K562 (cell line): Measurements from ENCODE around the gene SUDS3. TPM values are rescaled to one million over a fixed set of nuclear protein-coding genes. Genes with fewer than 3 reads are reported as not detected.
A peak's percentile ranks its signal among the peaks of the same experiment; 100 is the strongest.

Experiments
- JUN ChIP-seq, 2 experiments: sonication (generic) in 1 of 2; formaldehyde crosslinking in 1 of 2; IDR thresholded peaks; 2 replicates each; pipeline versions ENCODE4 v1.6.1 to v1.8.0; 2012 to 2022; ENCODE audit warnings: borderline replicate concordance in 2 of 2, mild to moderate bottlenecking in 2 of 2, improper control_type of control experiment in 1 of 2, low read depth in 1 of 2, low read length in 1 of 2, missing genetic modification reagents in 1 of 2
- MYC ChIP-seq, 2 experiments: fragments of 250-450 bp in 1 of 2; sonication (Bioruptor Pico) in 1 of 2; IDR thresholded peaks; 2 replicates each; pipeline versions ENCODE4 v1.5.1 to v1.6.1; 2012 to 2021; ENCODE audit warnings: low read depth in 2 of 2, borderline replicate concordance in 1 of 2, improper control_type of control experiment in 1 of 2, low read length in 1 of 2, mild to moderate bottlenecking in 1 of 2, moderate library complexity in 1 of 2
- OTX1 ChIP-seq: fragments of 450-650 bp; formaldehyde crosslinking; IDR thresholded peaks from 2 replicates; pipeline ENCODE4 v1.4.0; 2022; ENCODE audit warnings: mild to moderate bottlenecking
- SMARCC2 ChIP-seq: fragments of 450-650 bp; IDR thresholded peaks from 2 replicates; pipeline ENCODE4 v1.6.1; 2017; ENCODE audit warnings: antibody characterized with exemption, moderate library complexity, mild to moderate bottlenecking, low read depth
- TARDBP ChIP-seq: fragments of 450-650 bp; IDR thresholded peaks from 2 replicates; pipeline ENCODE4 v1.6.1; 2016
- TEAD4 ChIP-seq, 2 experiments: sonication (generic) in 1 of 2; formaldehyde crosslinking in 1 of 2; IDR thresholded peaks; 2 replicates each; pipeline versions ENCODE4 v1.6.1 to v1.8.0; 2012 to 2022; ENCODE audit warnings: borderline replicate concordance in 1 of 2, inconsistent platforms in 1 of 2, low read length in 1 of 2, mild to moderate bottlenecking in 1 of 2, missing genetic modification reagents in 1 of 2
- ZNF263 ChIP-seq: sonication (generic); formaldehyde crosslinking; IDR thresholded peaks from 2 replicates; pipeline ENCODE4 v1.8.0; 2022; ENCODE audit warnings: mild to moderate bottlenecking, missing genetic modification reagents, borderline replicate concordance
- ZNF445 ChIP-seq: fragments of 250-450 bp; sonication (Bioruptor Pico); IDR thresholded peaks from 2 replicates; pipeline ENCODE4 v1.4.0; 2020; ENCODE audit warnings: low read depth, mild to moderate bottlenecking, moderate library complexity
- ZNF561 ChIP-seq: fragments of 450-650 bp; formaldehyde crosslinking; conservative IDR thresholded peaks from 2 replicates; pipeline ENCODE4 v1.4.0; 2020; ENCODE audit warnings: mild to moderate bottlenecking, moderate library complexity
- polyA plus RNA-seq, 8 experiments: library from polyadenylated mRNA; depleted of rRNA in 4 of 8; stranded (reverse) in 5 of 8; unstranded in 3 of 8; fragments of >200 nt; fragmentation: Nextera tagmentation in 2 of 8; fragmentation: Illumina TruSeq in 1 of 8; extraction: Ambion mirVana in 2 of 8; extraction: Trizol in 1 of 8; gene quantifications; 2 replicates each; pipeline versions ENCODE4 v1.2.1 to v1.2.3, GENCODE V29; 2011 to 2014; ENCODE audit warnings: inconsistent platforms in 1 of 8, missing spikeins in 1 of 8
- total RNA-seq, 7 experiments: library from RNA; depleted of rRNA in 6 of 7; stranded (reverse); fragments of >200 nt in 6 of 7; fragmentation: Illumina TruSeq in 2 of 7; extraction: Trizol in 2 of 7; gene quantifications; 2 replicates each; pipeline versions ENCODE4 v1.2.1 to v1.2.3, GENCODE V29; 2011 to 2021; ENCODE audit warnings: low replicate concordance in 1 of 7
- TF ChIP-seq, protein P1 (sequence below): fragments of 450-650 bp; IDR thresholded peaks from 2 replicates; pipeline ENCODE4 v1.7.1; 2018; ENCODE audit warnings: mild to moderate bottlenecking, low read depth; ENCODE audit not compliant: partially characterized antibody
- TF ChIP-seq, protein P2 (sequence below): fragments of 450-650 bp; IDR thresholded peaks from 2 replicates; pipeline ENCODE4 v1.6.1; 2016; ENCODE audit warnings: low read depth
- TF ChIP-seq, protein P3 (sequence below): fragments of 450-650 bp; IDR thresholded peaks from 2 replicates; pipeline ENCODE4 v1.6.1; 2016; ENCODE audit warnings: borderline replicate concordance

Gene SUDS3
- total and polyA plus RNA-seq, 9 of the 15 experiments (the other 6 are each of a cell fraction or from before 2014, with no cell fraction given), result 6.6 to 30.5 (median 23.3) TPM

DNA sequence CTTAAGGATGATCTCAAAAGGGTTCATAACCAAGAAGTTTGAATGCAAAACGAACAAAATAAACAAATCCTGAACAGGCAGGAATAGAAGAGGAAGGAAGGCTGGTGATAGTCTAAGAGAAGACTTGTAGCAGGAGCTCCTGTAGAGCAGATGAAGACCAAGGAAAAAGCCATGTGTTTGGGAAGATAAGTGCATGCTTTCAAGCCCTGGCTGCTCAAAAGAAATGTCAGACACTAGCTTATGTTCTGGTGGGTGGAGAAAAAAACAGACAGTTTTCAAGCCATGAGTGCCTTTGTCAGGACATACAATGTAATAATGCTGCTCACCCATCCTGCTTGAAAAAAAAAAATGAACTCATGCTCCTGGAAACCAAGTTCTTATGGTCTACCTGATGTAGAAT is 31.0 kb upstream of the SUDS3 start (continued):
- TF ChIP-seq, protein P1, sequence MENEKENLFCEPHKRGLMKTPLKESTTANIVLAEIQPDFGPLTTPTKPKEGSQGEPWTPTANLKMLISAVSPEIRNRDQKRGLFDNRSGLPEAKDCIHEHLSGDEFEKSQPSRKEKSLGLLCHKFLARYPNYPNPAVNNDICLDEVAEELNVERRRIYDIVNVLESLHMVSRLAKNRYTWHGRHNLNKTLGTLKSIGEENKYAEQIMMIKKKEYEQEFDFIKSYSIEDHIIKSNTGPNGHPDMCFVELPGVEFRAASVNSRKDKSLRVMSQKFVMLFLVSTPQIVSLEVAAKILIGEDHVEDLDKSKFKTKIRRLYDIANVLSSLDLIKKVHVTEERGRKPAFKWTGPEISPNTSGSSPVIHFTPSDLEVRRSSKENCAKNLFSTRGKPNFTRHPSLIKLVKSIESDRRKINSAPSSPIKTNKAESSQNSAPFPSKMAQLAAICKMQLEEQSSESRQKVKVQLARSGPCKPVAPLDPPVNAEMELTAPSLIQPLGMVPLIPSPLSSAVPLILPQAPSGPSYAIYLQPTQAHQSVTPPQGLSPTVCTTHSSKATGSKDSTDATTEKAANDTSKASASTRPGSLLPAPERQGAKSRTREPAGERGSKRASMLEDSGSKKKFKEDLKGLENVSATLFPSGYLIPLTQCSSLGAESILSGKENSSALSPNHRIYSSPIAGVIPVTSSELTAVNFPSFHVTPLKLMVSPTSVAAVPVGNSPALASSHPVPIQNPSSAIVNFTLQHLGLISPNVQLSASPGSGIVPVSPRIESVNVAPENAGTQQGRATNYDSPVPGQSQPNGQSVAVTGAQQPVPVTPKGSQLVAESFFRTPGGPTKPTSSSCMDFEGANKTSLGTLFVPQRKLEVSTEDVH, result peak; percentile 42
- TF ChIP-seq, protein P2, sequence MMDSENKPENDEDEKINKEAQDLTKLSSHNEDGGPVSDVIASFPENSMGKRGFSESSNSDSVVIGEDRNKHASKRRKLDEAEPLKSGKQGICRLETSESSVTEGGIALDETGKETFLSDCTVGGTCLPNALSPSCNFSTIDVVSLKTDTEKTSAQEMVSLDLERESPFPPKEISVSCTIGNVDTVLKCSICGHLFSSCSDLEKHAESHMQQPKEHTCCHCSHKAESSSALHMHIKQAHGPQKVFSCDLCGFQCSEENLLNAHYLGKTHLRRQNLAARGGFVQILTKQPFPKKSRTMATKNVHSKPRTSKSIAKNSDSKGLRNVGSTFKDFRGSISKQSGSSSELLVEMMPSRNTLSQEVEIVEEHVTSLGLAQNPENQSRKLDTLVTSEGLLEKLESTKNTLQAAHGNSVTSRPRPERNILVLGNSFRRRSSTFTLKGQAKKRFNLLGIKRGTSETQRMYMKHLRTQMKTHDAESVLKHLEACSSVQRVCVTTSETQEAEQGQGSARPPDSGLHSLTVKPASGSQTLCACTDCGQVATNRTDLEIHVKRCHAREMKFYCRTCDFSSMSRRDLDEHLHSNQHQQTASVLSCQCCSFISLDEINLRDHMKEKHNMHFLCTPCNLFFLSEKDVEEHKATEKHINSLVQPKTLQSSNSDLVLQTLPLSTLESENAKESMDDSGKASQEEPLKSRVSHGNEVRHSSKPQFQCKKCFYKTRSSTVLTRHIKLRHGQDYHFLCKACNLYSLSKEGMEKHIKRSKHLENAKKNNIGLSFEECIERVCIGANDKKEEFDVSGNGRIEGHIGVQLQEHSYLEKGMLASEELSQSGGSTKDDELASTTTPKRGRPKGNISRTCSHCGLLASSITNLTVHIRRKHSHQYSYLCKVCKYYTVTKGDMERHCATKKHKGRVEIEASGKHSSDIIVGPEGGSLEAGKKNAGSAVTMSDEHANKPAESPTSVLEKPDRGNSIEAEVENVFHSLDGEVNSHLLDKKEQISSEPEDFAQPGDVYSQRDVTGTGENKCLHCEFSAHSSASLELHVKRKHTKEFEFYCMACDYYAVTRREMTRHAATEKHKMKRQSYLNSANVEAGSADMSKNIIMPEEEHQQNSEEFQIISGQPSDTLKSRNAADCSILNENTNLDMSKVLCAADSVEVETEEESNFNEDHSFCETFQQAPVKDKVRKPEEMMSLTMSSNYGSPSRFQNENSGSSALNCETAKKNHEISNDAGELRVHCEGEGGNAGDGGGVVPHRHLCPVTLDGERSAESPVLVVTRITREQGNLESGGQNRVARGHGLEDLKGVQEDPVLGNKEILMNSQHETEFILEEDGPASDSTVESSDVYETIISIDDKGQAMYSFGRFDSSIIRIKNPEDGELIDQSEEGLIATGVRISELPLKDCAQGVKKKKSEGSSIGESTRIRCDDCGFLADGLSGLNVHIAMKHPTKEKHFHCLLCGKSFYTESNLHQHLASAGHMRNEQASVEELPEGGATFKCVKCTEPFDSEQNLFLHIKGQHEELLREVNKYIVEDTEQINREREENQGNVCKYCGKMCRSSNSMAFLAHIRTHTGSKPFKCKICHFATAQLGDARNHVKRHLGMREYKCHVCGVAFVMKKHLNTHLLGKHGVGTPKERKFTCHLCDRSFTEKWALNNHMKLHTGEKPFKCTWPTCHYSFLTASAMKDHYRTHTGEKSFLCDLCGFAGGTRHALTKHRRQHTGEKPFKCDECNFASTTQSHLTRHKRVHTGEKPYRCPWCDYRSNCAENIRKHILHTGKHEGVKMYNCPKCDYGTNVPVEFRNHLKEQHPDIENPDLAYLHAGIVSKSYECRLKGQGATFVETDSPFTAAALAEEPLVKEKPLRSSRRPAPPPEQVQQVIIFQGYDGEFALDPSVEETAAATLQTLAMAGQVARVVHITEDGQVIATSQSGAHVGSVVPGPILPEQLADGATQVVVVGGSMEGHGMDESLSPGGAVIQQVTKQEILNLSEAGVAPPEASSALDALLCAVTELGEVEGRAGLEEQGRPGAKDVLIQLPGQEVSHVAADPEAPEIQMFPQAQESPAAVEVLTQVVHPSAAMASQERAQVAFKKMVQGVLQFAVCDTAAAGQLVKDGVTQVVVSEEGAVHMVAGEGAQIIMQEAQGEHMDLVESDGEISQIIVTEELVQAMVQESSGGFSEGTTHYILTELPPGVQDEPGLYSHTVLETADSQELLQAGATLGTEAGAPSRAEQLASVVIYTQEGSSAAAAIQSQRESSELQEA, result no peak
- TF ChIP-seq TEAD4 (IDR thresholded peaks at IDR 0.05; ENCODE audit: low read length) (peak; percentile 85), TEAD4 (CRISPR knock-in tag; IDR thresholded peaks at IDR 0.05; ENCODE audit: borderline replicate concordance) (no peak), ZNF445 (CRISPR knock-in tag) (no peak), SMARCC2 (0 out of 2 replicates have a peak, but pooled peaks have one; percentile 42), OTX1 (CRISPR knock-in tag) (no peak), JUN (IDR thresholded peaks at IDR 0.05; ENCODE audit: borderline replicate concordance, low read depth, low read length) (peak; percentile 46; the same call in 1 of the 2 replicates), JUN (CRISPR knock-in tag; IDR thresholded peaks at IDR 0.05; ENCODE audit: borderline replicate concordance) (no peak), TARDBP (no peak), ZNF263 (CRISPR knock-in tag) (peak; percentile 15; the same call in 1 of the 2 replicates), ZNF561 (CRISPR knock-in tag) (no peak), MYC (IDR thresholded peaks at IDR 0.05; ENCODE audit: low read depth, low read length) (peak; percentile 86), MYC (CRISPR knock-in tag; IDR thresholded peaks at IDR 0.05; ENCODE audit: borderline replicate concordance, low read depth) (no peak)
- TF ChIP-seq, protein P3, sequence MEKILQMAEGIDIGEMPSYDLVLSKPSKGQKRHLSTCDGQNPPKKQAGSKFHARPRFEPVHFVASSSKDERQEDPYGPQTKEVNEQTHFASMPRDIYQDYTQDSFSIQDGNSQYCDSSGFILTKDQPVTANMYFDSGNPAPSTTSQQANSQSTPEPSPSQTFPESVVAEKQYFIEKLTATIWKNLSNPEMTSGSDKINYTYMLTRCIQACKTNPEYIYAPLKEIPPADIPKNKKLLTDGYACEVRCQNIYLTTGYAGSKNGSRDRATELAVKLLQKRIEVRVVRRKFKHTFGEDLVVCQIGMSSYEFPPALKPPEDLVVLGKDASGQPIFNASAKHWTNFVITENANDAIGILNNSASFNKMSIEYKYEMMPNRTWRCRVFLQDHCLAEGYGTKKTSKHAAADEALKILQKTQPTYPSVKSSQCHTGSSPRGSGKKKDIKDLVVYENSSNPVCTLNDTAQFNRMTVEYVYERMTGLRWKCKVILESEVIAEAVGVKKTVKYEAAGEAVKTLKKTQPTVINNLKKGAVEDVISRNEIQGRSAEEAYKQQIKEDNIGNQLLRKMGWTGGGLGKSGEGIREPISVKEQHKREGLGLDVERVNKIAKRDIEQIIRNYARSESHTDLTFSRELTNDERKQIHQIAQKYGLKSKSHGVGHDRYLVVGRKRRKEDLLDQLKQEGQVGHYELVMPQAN, result peak; percentile 66; the same call in 1 of the 2 replicates
